GM18498 (cell line): ENCODE data around the gene TMEM120A.

Source experiments
- ATAC-seq: cut with Tn5 transposase; IDR thresholded peaks from one replicate; pipeline ENCODE4 v1.9.1; 2021; ENCODE audit warnings: mild to moderate bottlenecking, moderate library complexity; ENCODE audit not compliant: unreplicated experiment

Gene TMEM120A

GRCh38 chr7:75981453-75982305 lies 12.7 kb downstream of the TMEM120A start:
- no peak for ATAC-seq

DNA sequence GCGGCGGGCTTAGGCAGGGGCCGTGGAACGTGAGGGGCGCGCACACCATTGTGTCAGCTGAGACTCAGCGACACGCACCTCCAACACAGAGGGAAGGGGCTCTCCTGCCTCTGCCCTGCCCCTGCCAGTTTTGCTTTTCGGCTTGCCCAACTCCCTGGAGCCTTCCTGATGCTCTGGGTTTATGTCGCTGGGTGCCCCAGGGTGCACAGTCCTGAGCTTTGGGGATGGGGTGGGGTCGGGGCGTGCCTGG lies 13.3 kb downstream of the TMEM120A start:
- ATAC-seq: no peak

GRCh38 chr7:75980430-75981202 lies 13.8 kb downstream of the TMEM120A start:
- ATAC-seq: no peak

DNA sequence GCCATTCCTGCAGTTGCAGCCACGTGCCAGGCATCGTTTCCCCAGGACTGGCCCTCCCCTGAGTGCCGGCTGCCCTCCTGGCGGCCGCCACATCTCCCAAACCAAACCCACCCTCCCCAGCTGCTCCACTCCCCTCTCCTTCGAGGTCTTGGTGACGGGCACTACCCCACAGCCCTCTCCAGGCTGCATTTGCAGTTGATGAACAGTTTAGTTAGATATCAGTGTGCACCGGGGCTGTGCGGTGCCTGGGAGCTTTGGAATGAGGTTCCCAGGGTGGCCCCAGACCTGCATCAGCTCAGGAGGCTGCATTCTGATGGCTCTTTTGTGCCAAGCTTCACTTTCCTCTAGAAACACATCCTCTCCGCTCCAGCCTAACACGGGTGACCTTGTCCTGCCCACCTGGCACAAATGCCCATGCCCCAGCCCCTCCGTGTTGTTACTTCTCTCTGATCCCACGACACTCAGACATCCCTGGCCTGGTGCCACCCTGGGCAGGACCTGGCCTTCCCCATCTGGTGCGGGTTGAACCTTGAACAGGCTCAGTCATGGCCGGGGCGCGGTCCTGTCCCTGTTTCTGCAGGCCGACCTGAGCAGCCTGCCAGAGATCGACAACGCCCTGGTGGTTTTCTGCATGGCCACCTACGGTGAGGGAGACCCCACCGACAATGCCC lies 14.5 kb downstream of the TMEM120A start:
- no peak for ATAC-seq

DNA sequence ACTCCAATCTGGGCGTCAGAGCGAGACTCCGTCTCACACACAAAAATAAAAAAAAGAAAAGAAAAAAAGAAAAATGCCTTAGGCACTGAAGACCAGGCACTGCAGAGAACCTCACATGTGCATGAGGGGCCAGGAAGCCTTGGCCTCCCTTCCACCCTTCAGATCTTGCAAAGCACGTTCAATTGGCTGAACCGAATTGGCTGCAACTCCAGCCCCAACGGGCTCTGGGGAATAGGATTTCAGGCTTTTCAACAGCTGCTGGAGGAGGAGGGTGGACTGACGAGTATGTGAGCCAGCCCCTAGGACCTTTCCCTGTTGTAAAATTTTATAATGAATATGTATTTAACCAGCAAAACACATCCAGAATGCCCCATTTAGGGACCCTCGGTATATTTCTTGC lies 16.7 kb downstream of the TMEM120A start:
- no peak for ATAC-seq

DNA sequence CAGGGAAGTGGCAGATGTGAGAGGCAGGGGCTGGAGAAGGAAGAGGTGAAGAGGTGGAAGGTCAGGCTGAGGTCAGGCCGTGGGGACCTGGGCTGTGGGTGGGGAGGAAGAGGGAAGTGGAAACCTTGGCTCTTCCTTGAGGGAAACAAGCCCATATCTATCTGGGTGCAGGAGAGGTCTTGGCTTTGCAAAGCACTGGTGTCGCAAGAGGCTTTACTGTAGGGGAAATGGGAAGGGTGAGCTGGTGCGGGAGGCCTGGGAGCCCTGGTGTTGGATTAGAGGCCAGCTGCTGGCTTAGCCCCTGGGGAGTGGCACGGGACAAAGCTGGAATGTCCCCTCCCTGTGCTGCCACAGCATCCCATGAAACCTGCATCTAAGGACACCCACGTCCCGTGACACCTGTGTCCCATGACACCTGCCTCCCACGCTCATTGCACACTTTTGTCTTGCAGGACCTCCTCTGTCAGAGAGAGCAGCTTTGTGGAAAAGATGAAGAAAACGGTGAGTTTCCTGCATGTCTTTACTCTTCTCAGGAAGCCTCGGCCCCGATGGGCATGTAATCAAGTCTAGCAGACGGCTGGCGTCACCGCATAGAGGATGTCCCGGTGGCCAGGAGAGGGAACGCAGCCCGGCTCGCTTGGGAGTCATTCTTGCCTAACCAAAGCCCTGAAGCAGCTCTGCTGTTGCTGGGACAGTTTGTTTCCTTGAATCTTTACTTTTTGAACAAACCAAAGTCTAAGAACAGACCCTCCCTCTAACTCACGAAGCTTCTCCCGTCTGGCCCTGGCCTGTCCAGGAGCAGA lies 22.2 kb downstream of the TMEM120A start:
- no peak for ATAC-seq

DNA sequence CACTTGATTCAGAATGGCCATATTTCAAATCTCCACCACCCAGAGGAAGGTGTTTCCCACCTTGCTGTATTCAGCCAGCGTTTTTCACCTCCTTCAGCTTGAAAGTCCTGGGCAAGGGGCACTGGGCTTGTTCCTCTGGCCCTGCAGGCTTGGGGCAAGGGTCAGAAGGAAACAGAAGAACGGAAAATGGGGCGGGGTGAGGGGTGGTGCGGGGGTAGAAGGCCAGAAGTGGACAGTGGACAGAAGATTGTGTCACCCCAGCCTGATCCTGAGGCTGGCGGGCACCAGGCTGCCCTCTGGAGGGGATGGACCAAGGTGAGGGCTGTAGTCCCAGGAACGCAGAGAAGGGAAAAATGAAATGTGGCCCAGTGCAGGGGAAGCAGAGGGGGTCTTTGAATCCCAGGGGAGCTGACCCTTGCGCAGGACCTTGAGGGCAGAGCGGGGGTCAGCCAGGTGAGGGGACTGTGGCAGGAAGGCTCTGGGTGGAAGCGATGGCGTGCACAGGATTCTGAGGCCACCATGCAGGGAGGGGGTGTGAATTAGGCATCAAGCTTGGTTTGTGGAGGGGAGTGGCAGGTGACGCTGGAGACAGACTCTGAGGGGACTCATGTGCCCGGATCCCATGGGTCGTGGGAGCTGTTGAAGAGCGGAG lies 23.0 kb downstream of the TMEM120A start:
- no peak for ATAC-seq

DNA sequence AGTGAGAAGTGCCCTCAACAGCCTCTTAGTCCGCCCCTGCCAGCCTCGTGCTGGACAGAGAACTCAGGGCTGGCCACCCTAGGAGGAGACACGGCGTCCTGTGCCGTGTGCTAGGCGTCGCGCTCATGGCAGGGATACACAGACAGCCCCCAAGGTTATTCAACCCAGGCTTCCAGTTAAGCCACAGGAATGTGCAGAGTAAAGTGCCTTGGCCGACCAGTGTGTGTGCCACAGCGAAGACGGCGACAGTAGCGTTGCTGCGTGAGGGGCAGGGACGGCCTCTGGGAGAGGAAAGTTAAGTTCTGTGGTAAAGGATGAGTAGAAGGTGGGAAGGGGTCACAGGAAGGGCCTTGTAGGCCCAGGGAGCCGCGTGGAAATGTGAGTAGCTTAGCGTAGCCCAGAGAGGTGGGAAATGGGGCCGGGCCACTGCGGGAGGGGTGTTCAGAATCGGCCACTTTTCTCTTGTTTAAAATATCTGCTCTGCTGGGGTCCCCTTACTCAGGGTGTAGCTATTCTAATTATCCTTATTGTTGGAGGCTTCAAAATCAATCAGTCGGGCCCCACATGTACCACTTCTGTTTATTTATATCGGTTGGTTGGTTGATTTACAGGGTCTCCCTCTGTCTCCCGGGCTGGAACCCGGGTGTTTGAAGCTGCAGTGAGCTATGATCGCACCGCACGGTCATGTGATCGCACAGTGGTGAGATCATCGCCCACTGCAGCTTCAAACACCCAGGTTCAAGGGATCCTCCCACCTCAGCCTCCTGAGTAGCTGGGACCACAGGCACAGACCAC lies 24.5 kb downstream of the TMEM120A start:
- ATAC-seq: no peak

GRCh38 chr7:75969182-75969581 lies 25.2 kb downstream of the TMEM120A start:
- no peak for ATAC-seq

DNA sequence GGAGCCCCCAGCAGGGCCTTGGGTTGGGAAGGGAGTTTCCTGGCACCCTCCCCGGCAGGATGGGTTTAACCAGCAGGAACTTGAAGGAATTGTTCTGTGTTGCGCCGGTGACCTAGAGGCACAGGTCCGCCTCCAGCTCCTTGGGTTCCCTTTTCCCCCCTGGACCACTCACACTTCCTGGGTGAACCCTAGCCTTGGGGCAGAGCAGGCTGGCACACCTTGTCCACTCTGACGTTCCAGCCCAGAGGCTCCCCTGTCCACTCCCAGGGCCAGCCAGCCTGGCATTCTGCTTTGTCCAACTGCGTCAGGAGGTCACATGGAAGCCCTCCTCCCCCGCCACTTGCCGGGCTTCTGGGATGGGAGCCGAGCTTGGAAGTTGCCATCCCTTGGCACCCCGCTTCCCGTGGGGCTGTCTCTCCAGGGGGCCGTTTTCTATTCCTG lies 25.8 kb downstream of the TMEM120A start:
- no peak for ATAC-seq

DNA sequence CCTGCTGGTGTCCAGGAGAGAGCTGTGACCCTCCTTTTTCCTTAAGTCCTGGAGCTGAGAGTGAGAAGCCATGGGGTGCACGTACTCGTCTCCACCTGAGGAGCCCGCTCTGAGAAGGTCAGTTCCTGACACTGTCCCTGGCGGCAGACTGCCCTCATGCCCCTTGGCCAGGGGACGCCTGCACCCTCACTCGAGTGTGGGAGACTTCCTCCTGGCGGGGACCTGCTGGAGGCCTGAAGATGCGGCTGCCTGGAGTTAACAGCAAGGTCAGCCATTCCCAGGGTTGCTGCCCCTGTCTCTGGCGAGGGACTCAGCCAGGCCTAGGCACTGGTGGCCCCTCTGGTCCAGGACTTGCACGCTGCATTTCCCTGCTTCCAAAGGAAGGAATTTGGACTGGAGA lies 26.4 kb downstream of the TMEM120A start:
- ATAC-seq: no peak

GRCh38 chr7:75967487-75967997 lies 26.9 kb downstream of the TMEM120A start:
- ATAC-seq: no peak

DNA sequence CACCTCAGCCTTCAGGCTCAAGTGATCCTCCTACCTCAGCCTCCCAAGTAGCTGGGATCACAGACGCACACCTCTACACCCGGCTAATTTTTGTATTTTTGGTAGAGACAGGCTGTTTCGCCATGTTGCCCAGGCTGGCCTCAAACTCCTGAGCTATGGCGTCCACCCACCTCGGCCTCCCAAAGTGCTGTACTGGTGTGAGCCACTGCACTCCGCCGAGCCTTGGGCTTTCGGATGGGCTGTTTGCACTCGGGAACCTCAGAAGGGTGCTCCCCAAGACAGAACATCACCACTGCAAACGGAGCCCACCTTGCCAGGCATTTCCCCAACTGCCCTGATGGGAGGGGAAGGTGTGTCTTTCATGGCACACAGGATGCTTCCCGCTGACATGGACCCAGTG lies 27.3 kb downstream of the TMEM120A start:
- ATAC-seq: no peak

DNA sequence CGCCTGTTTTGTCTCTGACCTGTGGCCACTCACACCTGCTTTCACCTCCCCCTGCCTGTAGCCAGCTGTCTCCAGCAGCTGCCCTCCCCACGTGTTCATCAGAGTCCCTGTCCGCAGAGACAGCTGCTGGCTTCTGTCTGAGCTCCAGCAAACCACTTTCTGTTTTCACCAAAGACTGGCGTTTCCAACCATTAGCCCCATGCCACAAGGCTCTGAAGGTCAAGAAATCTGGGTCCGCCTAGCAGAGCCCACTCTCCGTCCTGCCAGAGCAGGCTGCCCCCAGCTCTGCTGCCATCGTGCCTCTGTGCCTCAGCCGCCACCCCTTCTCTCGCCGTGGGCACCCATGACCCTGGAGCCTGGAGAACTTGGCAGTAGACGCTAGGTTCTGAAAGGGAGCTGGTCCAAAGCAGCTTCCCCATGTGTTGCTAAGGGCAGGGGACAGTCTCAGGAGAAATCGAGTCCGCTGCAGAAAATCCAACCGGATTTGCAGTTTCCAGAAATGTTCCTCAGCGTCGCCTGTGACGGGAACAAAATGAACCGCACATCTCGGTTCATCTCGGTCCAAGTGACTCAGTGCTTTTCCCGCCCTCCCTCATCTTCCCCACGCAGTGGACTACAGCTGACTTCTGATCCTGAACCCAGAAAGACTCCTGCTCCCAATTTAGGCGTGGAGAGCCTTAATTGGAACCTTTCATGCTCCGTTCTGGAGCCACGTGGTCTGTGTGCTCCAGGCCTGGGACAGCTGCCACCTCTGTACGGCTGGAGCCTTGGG lies 28.0 kb downstream of the TMEM120A start:
- no peak for ATAC-seq

GRCh38 chr7:75965617-75966016 lies 28.8 kb downstream of the TMEM120A start:
- ATAC-seq: no peak

- ATAC-seq: no peak
These were observed 30.9 kb downstream of the TMEM120A start for GRCh38 chr7:75963381-75963995.

- no peak for ATAC-seq
These were observed 31.6 kb downstream of the TMEM120A start for GRCh38 chr7:75962607-75963380.

GRCh38 chr7:75961218-75961617 lies 33.2 kb downstream of the TMEM120A start:
- no peak for ATAC-seq
